ENCODE data around the gene IREB2.

GRCh38 chr15:78414621-78415250 lies 23.3 kb upstream of the IREB2 start:
- TF ChIP-seq CTCF (conservative IDR thresholded peaks at IDR 0.05 in 1 of 2, IDR thresholded peaks at IDR 0.05 in 1 of 2; ENCODE audit: extremely low read depth in 1 of 2, insufficient read depth in 1 of 2, low read depth in 1 of 2, low read length in 2 of 2) (no peak), EZH2 (IDR thresholded peaks at IDR 0.05; ENCODE audit: borderline replicate concordance, low read length) (no peak)

Measured in mammary epithelial cell (primary cell).